Globus pallidus (tissue), 1 donor: ENCODE data around the gene ARSJ.
"Not testable (repeated sequence)": the region's sequence is repeated elsewhere in the genome, so short reads cannot be mapped to it uniquely, and the experiment has no call there.

Experiments used
- DNase-seq: peaks from one replicate; pipeline ENCODE4 v3.0.0-alpha.2; 2015; ENCODE audit warnings: low spot score

ARSJ gene

DNA sequence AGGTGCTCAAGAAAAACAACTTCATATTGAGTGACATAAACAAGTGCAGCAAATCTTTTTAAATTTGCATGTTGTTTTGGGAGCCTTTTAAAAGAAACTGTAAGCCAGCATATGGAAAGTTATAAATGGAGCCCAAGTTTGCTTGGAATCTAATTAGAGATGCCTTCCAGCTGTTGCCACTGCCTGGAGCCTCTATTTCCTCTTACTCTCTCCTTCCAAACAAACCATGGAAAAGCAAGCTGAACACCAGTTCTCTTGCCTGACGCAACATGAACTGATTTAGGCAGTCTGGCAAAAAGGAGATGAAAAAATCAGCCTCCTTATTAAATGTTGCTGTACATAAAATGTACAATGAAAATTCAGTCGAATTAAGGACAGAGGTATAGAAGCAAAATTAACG is 21.5 kb downstream of the ARSJ start:
- no peak for DNase-seq

DNA sequence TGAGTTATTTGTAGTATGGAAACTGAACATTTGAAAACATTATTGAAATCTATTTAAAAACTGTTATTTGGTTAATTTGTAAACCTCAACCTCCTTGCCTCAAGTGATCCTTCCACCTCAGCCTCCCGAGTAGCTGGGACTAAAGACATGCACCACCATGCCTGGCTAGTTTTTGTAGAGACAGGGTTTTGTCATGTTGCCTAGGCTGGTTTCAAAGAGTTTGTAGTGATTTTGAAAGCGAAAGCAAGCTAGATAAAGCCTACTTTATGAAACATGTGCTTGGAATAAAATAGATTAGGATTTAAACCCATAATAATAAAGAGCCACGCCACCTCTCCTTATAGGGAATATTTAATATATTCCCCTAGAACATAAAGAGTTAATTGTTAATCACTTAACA is 23.5 kb downstream of the ARSJ start:
- DNase-seq: no peak

DNA sequence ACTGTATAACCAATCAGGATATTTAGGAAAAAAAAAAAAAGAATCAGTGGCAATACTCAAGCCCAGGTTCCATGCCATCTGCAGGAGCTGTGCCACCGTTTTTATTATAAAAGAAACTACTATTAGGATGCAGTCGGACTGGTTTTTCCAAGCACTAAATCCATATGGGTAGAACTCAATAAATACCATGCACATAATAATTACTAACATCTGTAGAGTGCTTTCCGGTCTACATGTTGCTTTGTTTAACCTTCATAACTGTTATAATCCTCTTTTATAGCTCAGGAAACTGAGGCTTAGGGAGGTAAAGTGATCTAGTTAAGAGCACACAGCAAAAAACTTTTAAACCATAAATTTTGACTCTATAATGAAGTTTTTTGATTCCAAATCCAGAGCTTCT is 24.0 kb downstream of the ARSJ start:
- DNase-seq: no peak

DNA sequence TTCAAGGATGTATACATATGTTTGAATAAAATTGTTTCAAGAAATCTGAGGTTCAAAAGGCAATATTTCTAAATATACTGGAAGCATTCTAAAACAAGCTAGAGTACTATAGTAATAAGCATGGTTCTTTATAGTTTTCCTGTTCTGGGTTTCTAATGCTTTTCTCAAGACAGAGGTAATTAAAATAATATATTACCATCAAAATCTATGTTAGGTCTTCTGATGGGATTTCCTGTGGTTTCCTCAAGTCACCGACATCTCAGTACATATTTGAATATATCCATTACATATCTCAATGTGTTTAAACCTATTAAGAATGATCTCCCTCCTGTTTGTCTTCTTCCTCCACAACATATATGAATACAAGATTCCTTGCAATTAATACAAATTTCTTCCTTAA is 25.6 kb downstream of the ARSJ start:
- no peak for DNase-seq

DNA sequence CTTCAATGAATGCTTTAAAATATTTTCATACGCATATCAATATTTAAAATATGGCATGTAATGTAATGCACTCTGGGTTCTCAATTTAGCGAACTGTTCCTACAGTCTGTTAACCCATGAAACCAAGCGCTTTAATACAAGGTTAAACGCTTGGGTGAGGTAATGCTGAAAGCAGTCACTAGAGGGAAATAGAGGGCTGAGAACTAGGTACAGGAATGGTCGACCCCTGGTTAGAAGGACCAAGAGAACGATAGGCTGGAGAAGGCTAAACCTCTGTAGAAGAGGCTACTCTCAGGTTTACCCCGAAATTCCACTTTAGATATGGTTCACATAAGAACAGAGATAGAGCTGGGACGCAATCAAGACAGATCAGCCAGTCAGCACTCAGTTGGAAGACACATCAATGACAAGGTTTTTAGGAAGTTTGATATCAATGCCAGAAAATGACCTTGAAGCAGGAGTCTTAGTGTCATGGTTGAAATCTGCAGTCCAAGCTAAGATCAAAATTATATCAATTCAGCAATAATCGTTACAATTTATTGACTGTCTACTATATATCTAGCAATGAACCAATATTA is 26.9 kb downstream of the ARSJ start:
- DNase-seq: no peak

DNA sequence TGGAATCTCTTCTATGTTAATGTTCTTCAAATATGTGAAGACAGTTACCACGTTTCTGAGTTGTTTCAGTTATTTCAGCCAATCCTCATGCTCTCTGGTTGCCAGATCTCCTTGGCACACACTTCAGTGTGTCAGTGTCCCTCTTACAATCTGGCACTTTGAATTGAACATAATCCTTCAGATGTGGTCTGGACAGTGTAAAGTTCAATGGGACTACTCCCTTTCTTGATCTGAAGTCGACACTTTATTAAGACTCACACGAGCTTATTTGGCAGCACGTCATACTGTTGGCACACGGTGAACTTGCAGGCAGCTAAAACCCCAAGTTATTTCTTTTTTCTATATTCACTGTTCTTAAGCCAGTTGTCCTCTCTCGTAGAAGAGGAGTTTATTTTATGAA is 28.2 kb downstream of the ARSJ start:
- DNase-seq: no peak

DNA sequence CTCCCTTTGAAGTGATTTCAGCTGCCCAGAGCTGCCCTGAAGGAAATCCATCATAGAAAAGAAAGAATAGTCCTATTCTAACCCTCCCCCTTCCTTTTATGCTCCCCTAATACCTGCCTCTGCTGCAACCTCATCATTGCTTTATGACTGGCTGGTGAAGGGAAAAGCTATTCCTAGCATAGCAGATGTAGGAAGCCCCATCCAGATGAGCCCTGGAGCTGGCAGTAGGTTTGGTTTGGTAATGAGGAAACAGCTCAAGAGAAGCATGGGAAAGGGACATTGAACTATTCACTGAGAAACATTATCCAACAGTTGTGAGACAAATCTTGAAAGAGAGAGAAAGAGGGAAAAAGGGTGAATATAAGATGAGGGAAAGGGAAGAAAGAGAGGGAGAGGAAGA is 29.2 kb downstream of the ARSJ start:
- DNase-seq: no peak

DNA sequence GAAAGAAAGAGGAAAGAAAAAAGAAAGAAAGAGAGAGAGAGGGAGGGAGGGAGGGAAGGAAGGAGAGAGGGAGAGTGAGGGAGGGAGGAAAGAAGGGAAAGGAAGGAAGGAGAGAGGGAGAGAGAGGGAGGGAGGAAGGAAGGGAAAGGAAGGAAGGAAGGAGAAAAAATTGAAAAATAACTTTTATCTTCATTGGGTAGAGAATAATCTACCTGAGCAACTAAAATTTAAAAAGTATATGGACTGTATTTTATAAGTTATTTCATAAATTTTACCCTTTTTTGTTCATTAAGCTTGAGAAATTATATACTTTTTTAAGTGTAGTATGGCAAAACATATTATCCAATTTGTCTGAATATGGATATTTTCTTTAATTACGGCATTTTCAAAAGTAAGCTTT is 32.0 kb downstream of the ARSJ start:
- DNase-seq: no peak

DNA sequence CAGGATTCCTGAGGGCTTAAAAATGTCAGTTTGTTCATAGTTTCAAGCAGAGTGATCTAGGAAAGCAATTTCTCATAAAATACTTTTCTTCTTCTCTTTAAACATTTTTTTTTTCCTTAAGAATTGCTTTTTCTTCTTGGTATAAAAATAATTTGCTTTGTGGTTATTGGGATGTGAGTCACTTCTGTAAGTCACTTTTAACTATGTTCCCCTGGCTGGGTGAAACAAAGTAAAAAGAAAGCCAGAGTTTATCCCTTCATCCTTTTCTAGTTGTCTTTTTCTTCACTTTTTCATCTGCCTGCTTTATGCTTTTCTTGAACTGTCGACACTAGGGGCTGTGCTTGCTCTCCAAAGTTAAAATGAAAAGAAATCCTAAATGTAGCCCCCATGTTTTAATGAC is 33.5 kb downstream of the ARSJ start:
- no peak for DNase-seq

DNA sequence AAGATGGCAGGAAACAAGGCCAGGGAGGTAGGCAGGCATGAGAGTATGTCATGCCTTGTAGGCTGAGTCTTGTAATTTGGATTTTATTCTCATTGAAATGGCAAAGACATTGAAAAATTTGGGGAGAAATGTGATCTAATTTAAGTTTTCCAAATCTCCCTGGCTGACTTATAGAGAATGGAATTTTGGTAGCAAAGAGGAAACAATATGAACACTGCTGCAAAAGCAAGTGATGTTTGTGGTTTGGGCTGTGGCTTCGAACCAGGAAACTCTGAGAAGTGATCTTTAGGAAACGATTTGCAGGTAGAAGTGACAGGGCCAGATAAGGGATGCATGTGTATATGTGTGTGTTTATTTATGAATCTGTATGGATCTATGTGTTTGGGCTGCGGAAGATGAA is 35.6 kb downstream of the ARSJ start:
- no peak for DNase-seq

DNA sequence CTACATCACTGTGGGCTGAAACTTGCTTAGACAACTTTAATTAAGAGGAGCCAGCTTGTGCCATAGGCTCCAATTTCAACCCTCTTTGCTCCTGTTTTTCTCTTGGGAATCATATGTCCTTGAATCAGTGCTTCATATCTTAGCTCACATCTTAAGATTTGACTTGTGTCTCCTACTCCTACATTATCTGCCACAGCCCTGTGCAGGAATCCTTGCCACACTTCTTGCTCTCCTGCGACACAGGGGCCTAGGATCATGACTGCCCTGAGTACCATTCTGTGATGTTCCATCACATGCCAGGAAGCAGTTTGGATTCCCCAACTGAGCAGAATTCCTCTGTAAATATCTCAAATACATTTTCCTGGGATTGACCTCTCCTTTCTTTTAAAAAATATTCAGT is 36.4 kb downstream of the ARSJ start:
- DNase-seq: no peak

DNA sequence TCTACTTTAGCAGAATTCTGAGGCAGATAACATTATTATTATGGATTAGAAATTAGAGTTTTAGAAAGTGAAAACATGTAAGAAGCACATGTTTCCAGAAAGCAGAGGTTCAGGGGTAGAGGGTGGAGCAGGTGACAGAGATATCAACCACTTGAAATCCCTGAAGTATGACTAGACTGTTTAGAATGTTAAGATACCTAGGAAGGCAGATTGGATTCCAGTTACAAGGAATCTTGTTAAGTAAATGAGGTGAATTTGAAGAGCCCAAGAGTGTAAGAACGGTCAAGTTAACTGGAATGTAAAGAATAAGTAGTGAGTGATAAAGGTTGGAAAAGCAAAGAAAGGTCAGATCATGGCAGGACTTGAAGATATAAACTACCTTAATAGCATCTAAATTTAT is 37.6 kb downstream of the ARSJ start:
- no peak for DNase-seq

DNA sequence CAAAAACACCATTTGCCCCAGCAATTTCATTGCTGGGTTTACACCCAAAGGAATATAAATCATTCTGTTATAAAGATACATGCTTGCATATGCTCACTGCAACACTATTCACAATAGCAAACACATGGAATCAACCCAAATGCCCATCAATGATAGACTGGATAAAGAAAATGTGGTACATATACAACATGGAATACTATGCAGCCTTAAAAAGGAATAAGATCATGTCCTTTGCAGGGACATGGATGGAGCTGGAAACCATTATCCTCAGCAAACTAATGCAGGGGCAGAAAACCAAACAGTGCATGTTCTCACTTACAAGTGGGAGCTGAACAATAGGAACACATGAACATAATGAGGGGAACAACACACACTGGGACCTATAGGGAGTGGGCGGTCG is 39.3 kb downstream of the ARSJ start:
- not testable (repeated sequence) for DNase-seq

DNA sequence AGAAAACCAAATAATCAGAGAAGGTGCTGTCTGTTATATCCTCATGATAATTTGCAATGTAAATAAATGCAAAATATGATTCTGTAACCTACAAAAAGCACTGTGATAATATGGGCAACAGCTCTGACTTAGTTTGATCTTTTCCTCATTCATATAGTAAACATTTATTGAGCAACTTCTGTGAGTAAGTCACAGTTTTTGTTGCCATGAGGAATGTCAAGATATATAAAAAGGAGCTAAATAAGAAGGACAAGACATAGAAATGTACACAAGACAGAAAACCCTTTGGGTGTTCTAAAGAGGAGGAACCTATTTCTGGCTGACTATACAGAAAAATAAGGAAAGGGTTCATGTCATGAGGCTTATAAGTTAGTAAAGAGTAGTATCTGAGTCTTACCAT is 44.3 kb downstream of the ARSJ start:
- DNase-seq: no peak

DNA sequence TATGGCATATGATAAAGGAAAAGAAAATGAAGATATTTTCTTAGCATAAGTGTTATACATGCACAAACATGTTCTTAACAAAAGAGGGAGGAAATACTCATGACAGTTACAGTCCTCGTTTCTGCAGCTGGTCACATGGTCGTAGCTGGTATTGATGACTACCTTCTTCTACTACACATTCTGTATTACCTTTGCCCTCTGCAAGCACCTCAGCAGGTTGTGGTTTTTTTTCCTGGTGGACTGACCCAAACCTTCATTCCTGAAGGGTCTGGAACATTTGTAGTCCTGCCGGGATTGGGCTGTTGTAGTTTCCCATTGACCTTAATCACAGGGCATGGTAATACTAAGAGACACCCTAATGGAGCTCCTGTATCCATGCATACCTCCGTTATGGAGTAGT is 54.7 kb downstream of the ARSJ start:
- DNase-seq: not testable (repeated sequence)

DNA sequence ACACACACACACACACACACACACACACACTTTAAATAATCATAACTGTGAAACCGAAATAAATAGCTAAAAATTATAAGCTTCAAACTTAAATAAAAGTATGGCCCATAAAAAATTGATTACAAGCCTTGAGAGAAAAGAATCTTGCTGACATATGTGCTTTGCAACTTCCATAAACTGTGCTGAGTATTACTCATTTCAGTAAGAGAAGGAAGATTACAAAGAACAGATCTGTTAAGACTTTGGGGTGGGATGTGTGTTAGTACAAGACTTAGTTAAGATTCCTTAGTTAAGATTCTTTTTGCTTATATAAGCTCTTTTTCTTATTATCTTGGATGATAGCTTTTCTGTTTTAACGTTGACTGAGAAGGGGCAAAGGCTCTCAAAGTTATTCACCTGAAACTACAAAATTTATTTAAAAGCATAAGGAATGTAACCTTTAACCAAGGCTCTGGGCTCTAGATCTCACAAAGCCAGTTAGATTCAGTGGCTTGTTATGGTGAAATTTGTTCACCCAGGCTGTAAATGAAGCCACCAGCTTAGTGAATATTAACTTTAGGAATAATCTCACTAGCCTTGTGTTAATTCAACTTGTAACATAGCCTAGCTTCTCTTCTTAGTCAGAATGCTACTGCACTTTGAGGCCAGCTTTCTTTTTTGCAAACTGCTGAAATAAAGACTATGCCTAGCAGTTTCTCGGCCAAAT is 58.2 kb downstream of the ARSJ start:
- DNase-seq: no peak

DNA sequence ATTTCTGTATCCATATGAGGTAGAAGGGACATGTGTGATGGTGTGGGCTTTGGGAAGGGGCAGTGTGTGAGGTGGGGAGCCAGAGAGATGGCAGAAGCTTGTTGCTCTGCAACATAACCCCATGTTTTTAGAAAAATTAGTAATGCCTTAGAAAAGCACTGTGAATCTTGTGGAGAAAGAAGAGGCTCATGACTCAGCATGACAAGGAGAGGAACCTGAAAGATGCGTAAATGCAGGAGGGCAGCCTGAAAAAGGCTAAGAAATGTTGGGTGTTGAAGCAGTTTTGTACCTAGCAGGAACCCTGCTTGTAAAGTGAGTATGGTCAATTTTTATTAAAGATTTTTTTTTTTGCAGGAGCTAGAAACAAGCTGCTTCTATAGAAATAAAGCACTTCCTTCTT is 59.8 kb downstream of the ARSJ start:
- no peak for DNase-seq

DNA sequence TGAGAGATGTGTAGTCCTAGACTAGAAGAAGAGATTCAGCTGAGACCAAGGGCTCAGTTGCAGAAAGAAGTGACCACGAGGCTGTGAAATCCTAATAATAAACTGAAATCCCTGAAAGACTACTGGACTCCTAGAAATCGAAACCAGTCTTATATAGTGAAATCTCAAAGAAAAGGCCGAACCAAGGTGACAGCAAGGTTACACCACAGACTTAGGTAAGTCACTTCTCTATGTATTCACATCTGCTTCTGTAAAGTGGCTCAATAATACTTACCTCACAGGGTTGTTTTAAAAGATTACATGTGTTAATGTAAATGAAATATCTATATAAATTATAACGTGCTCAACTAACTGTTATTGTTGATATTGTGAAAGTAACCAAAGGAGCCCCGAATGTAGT is 60.3 kb downstream of the ARSJ start:
- DNase-seq: no peak

DNA sequence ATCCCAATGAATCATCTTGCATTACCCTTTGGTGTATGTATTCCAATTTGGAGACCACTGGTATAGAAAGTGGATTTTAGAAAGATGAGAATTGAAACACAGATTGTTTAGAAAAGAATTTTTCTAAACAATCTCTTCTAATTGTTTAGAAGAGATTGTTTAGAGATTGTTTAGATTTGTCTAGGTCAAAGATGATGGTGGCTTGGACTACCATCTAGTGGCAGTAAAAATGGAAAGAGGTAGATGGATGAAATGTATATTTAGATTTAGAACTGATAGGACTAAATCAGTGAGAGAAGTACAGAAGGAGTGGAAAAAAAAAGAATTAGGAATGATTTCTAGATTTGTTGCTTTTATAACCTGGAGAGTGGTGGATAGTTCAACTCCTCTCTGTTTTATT is 70.6 kb downstream of the ARSJ start:
- DNase-seq: peak; percentile 6

DNA sequence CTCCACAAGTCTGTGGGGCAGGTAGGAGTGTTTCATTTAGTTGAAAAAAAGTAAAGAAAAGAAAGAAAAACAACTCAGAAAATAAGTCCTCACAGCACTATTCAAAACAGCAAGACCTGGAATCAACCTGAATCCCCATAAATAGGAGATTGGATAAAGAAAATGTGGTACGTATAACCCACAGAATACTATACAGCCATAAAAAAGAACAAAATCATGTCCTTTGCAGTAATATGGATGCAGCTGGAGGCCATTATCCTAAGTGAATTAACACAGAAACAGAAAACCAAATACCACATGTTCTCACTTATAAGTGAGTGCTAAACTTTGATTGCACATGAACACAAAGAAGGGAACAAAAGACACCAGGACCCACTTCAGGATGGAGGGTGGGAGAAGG is 71.9 kb downstream of the ARSJ start:
- DNase-seq: no peak

DNA sequence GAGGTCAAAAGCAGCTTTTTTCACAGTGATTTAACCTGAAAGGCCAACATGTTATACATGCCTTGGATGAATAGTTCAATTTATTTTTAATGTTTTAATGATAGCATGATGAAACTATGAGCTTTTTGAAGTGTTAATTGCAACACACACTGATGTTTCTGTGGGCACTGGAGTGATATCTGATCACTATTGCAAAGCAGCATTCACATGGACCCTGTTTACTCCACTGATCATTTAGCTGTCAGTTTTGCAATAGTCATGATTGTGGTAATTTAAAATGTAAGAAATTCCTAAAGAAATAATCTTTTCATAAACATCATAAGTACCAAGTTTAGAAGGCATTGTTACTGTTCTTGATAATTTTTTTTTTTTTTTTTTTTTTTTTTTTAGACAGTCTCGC is 74.1 kb downstream of the ARSJ start:
- no peak for DNase-seq

DNA sequence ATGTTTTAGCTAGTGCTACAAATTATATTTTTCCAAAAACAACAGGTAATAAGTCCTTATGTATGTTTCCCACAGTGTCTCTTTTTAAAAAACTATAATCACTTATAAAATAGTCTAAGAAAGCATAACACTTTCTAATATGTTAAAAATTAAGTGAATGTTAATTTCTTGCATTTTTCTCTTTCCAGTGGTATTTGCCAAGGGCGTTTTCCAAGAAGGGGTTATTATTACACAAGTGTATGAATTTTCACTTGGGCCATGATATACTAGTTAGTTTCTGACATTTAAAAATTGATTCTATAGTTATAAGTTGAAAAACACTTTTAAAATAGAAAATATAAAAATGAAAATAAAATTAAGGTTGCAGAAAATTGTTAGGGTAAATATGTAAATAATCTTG is 74.6 kb downstream of the ARSJ start:
- no peak for DNase-seq

DNA sequence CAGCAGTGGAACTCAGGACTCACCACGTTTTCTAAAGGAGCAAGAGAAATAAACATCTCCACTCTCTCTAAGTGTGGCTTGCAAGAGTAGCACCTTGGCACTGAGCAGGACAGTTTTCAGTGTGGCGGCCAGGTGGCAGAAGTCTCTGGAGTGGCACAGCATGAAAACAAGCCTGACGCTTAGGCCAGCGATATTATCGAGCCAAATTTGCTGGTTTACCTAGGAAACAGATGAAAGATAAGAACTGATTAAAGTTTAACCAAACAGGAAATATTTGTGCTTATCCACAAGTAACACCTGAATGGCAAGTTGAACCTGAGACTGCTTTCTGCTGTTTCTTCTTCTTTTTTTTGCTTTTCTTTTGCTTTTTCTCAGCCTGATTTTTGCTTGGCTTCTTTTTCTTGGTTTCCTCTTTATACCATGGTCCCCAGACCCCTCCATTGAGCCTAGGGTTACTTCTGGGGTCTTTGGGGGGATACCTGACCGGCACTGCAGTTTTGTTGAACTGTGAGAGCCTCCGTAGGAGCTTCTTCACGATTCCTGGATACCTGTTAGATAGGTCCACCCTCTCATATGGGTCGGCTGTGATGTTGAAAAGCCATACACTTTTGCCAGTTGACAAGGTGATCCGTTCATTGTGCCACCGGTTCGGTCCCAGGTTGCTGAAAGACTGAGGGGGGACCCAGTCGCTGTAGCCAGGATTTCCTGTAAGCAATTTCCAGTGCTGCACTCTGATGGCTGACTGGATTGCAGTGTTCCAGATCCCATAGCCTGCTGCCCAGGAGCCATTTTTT is 77.3 kb downstream of the ARSJ start:
- no peak for DNase-seq
